ENCODE data around the gene PLCXD3.
"Not testable (repeated sequence)": the region's sequence is repeated elsewhere in the genome, so short reads cannot be mapped to it uniquely, and the experiment has no call there.

Gene PLCXD3

DNA sequence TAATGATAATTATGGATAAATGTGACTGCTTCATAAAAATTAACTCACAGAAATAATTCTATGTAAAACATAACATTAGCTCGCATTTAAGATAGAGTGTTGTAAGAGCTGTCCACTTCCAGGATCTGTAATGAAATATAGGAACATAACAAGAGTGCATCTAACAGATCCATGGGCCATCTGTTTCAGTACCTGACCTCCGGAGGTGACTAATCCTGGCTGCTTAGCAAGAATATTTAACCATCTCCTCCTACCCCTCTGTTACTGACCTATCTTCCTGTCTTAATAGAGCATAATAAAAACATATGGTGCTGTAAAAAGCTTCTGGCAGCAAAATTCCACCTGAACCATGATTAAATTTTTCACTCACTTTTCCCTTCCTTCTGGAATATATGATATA lies 7.1 kb downstream of the PLCXD3 start:
- DNase-seq: no peak
- no peaks in the 10 kb centered on the region for H3K36me3 ChIP-seq (ENCODE audit: control insufficient read depth, insufficient read depth, low read length)
- no peaks in the 10 kb centered on the region for H3K27me3 ChIP-seq (replicated peaks; ENCODE audit: control insufficient read depth, insufficient read depth, low read length, poor library complexity, severe bottlenecking)
- H3K27ac ChIP-seq (ENCODE audit: insufficient read depth, low read length, poor library complexity, severe bottlenecking): no peak overlapping the region
- H3K4me3 ChIP-seq (ENCODE audit: insufficient read depth, low read depth, low read length, poor library complexity, severe bottlenecking): no peak overlapping the region
- H3K9me3 ChIP-seq (ENCODE audit: control insufficient read depth, low read length): no peaks in the 10 kb centered on the region
- no peaks in the 10 kb centered on the region for H3K4me1 ChIP-seq (ENCODE audit: control insufficient read depth, insufficient read depth, low read length, poor library complexity, severe bottlenecking)

DNA sequence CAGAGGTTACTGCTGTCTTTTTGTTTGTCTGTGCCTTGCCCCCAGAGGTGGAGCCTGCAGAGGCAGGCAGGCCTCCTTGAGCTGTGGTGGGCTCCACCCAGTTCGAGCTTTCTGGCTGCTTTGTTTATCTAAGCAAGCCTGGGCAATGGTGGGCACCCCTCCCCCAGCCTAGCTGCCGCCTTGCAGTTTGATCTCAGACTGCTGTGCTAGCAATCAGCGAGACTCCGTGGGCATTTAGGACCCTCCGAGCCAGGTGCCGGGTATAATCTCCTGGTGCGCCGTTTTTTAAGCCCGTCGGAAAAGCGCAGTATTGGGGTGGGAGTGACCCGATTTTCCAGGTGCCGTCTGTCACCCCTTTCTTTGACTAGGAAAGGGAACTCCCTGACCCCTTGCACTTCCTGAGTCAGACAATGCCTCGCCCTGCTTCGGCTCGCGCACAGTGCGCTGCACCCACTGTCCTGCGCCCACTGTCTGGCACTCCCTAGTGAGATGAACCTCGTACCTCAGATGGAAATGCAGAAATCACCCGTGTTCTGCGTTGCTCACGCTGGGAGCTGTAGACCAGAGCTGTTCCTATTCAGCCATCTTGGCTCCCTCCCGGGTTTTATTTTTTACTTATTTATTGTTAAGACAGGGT lies 16.8 kb downstream of the PLCXD3 start:
- not testable (repeated sequence) for H3K4me3 ChIP-seq (ENCODE audit: insufficient read depth, low read depth, low read length, poor library complexity, severe bottlenecking); H3K9me3 ChIP-seq (ENCODE audit: control insufficient read depth, low read length); H3K4me1 ChIP-seq (ENCODE audit: control insufficient read depth, insufficient read depth, low read length, poor library complexity, severe bottlenecking); H3K27ac ChIP-seq (ENCODE audit: insufficient read depth, low read length, poor library complexity, severe bottlenecking); H3K27me3 ChIP-seq (replicated peaks; ENCODE audit: control insufficient read depth, insufficient read depth, low read length, poor library complexity, severe bottlenecking); H3K36me3 ChIP-seq (ENCODE audit: control insufficient read depth, insufficient read depth, low read length); DNase-seq

DNA sequence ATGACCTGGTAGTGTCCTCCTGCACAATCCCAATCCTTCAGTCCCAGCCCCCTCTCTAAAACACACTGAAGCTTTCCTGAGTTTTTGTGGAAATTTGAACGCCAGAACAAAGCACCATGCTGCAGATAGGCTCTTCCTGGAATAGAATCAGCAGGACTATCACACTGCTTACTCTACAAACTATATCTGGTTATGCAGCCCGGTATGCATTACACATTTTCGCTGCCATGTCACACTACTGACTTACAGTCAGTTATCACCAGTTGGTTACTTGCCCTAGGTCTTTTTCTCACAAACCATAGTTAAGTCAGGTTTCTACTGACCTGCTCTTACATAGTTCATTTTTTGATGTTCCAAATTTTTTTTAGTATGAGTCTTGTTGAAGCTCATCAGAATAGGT lies 24.9 kb downstream of the PLCXD3 start:
- Histone ChIP-seq H3K4me3 (ENCODE audit: insufficient read depth, low read depth, low read length, poor library complexity, severe bottlenecking) (no peak overlapping the region), H3K27me3 (replicated peaks; ENCODE audit: control insufficient read depth, insufficient read depth, low read length, poor library complexity, severe bottlenecking) (no peaks in the 10 kb centered on the region), H3K9me3 (ENCODE audit: control insufficient read depth, low read length) (no peaks in the 10 kb centered on the region), H3K36me3 (ENCODE audit: control insufficient read depth, insufficient read depth, low read length) (no peaks in the 10 kb centered on the region), H3K27ac (ENCODE audit: insufficient read depth, low read length, poor library complexity, severe bottlenecking) (no peak overlapping the region), H3K4me1 (ENCODE audit: control insufficient read depth, insufficient read depth, low read length, poor library complexity, severe bottlenecking) (no peaks in the 10 kb centered on the region)
- DNase-seq: no peak

DNA sequence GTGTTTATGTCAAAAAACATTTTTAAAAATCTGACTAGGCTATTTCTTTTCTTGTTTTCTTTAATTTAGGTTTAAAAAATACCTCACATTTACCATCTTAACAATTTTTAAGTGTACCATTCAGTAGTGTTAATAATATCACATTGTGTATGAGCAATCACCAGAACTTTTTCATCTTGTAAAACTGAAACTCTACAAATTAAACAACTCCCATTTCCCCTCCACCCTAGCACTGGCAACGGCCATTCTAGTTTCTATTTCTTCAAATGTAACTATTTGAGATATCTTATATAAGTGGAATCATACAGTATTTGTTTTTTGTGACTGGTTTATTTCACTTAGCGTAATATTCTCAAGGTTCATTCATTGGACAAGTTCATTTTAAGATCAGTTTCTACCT lies 27.7 kb downstream of the PLCXD3 start:
- Histone ChIP-seq H3K36me3 (ENCODE audit: control insufficient read depth, insufficient read depth, low read length) (no peaks in the 10 kb centered on the region), H3K27ac (ENCODE audit: insufficient read depth, low read length, poor library complexity, severe bottlenecking) (no peak overlapping the region), H3K27me3 (replicated peaks; ENCODE audit: control insufficient read depth, insufficient read depth, low read length, poor library complexity, severe bottlenecking) (no peaks in the 10 kb centered on the region), H3K4me1 (ENCODE audit: control insufficient read depth, insufficient read depth, low read length, poor library complexity, severe bottlenecking) (no peaks in the 10 kb centered on the region), H3K9me3 (ENCODE audit: control insufficient read depth, low read length) (no peaks in the 10 kb centered on the region), H3K4me3 (ENCODE audit: insufficient read depth, low read depth, low read length, poor library complexity, severe bottlenecking) (no peak overlapping the region)
- DNase-seq: no peak

DNA sequence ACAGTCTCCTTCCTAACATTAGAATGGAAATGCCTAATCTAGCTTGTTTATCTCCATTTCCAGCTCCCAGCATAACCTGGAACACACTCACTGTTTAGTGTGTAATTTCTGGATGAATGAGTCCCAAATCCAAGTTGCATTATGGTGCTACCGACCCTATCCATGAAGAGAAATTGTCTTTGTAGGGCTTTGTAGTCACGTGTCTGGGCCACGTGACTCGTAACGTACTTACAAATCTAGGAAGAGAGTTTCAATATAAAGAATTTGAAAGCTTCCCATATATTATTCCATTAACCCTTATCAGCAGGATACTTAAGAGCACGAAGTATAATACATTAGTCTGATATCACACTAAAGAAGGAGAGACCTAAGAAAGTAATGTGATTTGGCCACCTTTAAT lies 28.2 kb downstream of the PLCXD3 start:
- no peak overlapping the region for H3K4me3 ChIP-seq (ENCODE audit: insufficient read depth, low read depth, low read length, poor library complexity, severe bottlenecking)
- DNase-seq: no peak
- H3K4me1 ChIP-seq (ENCODE audit: control insufficient read depth, insufficient read depth, low read length, poor library complexity, severe bottlenecking): no peaks in the 10 kb centered on the region
- no peak overlapping the region for H3K27ac ChIP-seq (ENCODE audit: insufficient read depth, low read length, poor library complexity, severe bottlenecking)
- no peaks in the 10 kb centered on the region for H3K27me3 ChIP-seq (replicated peaks; ENCODE audit: control insufficient read depth, insufficient read depth, low read length, poor library complexity, severe bottlenecking)
- no peaks in the 10 kb centered on the region for H3K9me3 ChIP-seq (ENCODE audit: control insufficient read depth, low read length)
- no peaks in the 10 kb centered on the region for H3K36me3 ChIP-seq (ENCODE audit: control insufficient read depth, insufficient read depth, low read length)

DNA sequence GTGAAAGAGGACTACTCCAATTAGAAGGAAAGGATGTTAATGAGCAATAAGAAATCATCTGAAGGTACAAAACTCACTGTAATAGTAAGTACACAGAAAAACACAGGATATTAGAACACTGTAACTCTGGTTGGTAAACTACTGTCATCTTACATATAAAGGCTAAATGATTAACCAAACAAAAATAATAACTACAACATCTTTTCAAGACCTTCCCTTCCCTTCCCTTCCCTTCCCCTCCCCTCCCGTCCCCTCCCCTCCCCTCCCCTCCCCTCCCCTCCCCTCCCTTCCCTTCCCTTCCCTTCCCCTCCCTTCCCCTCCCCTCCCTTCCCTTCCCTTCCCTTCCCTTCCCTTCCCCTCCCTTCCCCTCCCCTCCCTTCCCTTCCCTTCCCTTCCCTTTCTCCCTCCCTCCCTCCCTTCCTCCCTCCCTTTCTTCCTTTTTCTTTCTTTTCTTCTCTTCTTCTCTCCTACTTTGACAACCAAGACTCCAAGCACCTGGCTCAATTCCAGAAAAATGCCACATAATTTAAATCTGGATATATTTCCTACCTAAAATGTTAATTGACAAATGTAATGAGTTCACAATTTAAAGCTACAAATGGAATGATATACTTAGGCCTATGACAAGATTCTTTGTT lies 38.7 kb downstream of the PLCXD3 start:
- H3K27ac ChIP-seq (ENCODE audit: insufficient read depth, low read length, poor library complexity, severe bottlenecking); H3K36me3 ChIP-seq (ENCODE audit: control insufficient read depth, insufficient read depth, low read length); H3K4me3 ChIP-seq (ENCODE audit: insufficient read depth, low read depth, low read length, poor library complexity, severe bottlenecking); H3K4me1 ChIP-seq (ENCODE audit: control insufficient read depth, insufficient read depth, low read length, poor library complexity, severe bottlenecking); H3K27me3 ChIP-seq (replicated peaks; ENCODE audit: control insufficient read depth, insufficient read depth, low read length, poor library complexity, severe bottlenecking); DNase-seq; H3K9me3 ChIP-seq (ENCODE audit: control insufficient read depth, low read length): not testable (repeated sequence)

DNA sequence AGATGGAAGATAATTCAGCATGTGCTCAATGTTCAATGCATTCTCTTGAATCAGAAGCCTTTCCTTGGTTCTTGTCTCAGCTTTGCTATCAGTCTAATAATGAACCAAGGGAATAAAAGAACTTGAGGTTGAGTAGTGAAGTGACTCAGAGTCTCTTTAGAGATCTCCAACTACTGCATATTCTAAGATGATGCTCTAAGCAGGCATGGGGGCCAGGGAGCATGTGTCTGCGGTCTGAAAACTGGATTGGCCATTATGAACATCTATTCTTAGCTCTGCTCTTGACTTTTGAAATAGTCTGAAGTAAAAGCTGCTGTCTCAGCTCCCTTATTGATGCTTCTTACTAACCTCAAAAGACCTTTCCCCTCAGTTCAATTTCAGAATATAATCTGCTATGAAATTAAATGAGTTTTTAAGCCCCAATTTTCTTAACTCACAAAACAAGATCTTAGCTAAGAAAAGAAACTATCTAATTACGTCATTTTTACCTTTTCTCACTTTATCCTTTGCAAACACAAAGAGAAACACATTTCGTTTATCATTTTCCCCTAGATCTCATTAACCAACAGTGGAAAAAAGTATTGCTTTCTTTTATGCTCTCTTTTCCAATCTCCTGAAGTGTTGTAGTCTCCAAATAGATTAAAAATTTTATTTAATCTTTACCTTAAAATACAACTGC lies 44.8 kb downstream of the PLCXD3 start:
- no peaks in the 10 kb centered on the region for H3K9me3 ChIP-seq (ENCODE audit: control insufficient read depth, low read length)
- no peaks in the 10 kb centered on the region for H3K36me3 ChIP-seq (ENCODE audit: control insufficient read depth, insufficient read depth, low read length)
- no peak for DNase-seq
- H3K4me3 ChIP-seq (ENCODE audit: insufficient read depth, low read depth, low read length, poor library complexity, severe bottlenecking): no peak overlapping the region
- H3K27ac ChIP-seq (ENCODE audit: insufficient read depth, low read length, poor library complexity, severe bottlenecking): no peak overlapping the region
- H3K4me1 ChIP-seq (ENCODE audit: control insufficient read depth, insufficient read depth, low read length, poor library complexity, severe bottlenecking): no peaks in the 10 kb centered on the region
- no peaks in the 10 kb centered on the region for H3K27me3 ChIP-seq (replicated peaks; ENCODE audit: control insufficient read depth, insufficient read depth, low read length, poor library complexity, severe bottlenecking)

DNA sequence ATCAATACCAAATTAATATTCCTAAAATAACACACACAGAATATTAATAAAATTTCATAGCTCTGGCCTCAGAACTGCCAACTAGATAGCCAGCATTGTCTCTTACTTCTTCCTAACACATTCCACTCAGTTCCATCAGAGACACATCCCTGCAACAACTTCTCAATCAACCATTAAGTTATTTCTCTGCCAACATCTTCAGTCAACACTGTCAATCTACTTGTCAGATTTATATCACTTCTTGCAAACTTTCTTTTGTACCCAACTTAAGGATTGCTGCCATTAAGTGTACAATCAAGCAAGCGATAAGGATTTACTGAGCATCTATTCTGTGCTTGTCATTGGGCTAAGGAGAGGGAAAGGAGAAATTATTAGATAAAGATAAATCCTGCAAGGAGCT lies 50.8 kb downstream of the PLCXD3 start:
- no peak overlapping the region for H3K27ac ChIP-seq (ENCODE audit: insufficient read depth, low read length, poor library complexity, severe bottlenecking)
- no peaks in the 10 kb centered on the region for H3K36me3 ChIP-seq (ENCODE audit: control insufficient read depth, insufficient read depth, low read length)
- no peak for DNase-seq
- no peaks in the 10 kb centered on the region for H3K4me1 ChIP-seq (ENCODE audit: control insufficient read depth, insufficient read depth, low read length, poor library complexity, severe bottlenecking)
- no peaks in the 10 kb centered on the region for H3K9me3 ChIP-seq (ENCODE audit: control insufficient read depth, low read length)
- H3K27me3 ChIP-seq (replicated peaks; ENCODE audit: control insufficient read depth, insufficient read depth, low read length, poor library complexity, severe bottlenecking): no peaks in the 10 kb centered on the region
- H3K4me3 ChIP-seq (ENCODE audit: insufficient read depth, low read depth, low read length, poor library complexity, severe bottlenecking): no peak overlapping the region

DNA sequence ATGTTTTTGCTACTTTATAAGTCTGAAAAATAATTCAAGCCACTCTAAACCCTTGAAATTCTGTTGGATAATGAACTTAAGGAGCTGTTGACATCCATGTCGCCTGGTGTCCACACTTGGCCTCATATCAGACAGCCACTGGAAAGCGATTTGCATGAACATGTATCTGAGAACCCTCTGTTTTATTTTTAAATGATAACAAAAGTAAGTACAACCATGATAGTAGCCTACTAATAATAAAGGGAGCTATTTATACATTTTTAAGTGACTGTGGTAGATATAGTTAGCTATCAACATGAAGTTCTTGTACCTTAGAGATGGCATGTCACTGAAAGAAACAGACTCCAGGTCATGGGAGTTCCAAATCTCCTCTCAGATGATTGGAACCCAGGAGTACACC lies 53.3 kb downstream of the PLCXD3 start:
- Histone ChIP-seq H3K27ac (ENCODE audit: insufficient read depth, low read length, poor library complexity, severe bottlenecking) (no peak overlapping the region), H3K9me3 (ENCODE audit: control insufficient read depth, low read length) (no peaks in the 10 kb centered on the region), H3K27me3 (replicated peaks; ENCODE audit: control insufficient read depth, insufficient read depth, low read length, poor library complexity, severe bottlenecking) (no peaks in the 10 kb centered on the region), H3K4me3 (ENCODE audit: insufficient read depth, low read depth, low read length, poor library complexity, severe bottlenecking) (no peak overlapping the region), H3K36me3 (ENCODE audit: control insufficient read depth, insufficient read depth, low read length) (no peaks in the 10 kb centered on the region), H3K4me1 (ENCODE audit: control insufficient read depth, insufficient read depth, low read length, poor library complexity, severe bottlenecking) (no peaks in the 10 kb centered on the region)
- DNase-seq: no peak

DNA sequence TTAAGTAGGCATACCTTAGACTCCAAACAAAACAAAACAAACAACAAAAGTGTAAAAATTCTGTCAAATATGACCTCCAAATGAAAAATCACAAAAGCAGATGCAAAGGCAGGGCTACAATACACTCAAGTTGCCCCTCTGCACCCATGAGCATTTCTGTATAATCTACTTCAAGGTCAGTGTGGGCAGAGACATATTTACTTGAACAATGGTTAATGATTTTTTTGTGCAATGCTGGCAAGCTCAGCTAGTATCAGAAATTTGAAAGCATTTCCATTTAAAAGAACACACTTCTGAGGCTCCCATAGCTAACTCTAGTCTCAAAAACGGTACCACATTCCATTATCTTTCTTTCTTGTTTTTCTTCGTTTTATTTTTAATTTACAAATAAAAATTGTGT lies 57.9 kb downstream of the PLCXD3 start:
- no peak overlapping the region for H3K4me3 ChIP-seq (ENCODE audit: insufficient read depth, low read depth, low read length, poor library complexity, severe bottlenecking)
- H3K27me3 ChIP-seq (replicated peaks; ENCODE audit: control insufficient read depth, insufficient read depth, low read length, poor library complexity, severe bottlenecking): no peaks in the 10 kb centered on the region
- H3K9me3 ChIP-seq (ENCODE audit: control insufficient read depth, low read length): no peaks in the 10 kb centered on the region
- H3K36me3 ChIP-seq (ENCODE audit: control insufficient read depth, insufficient read depth, low read length): no peaks in the 10 kb centered on the region
- no peaks in the 10 kb centered on the region for H3K4me1 ChIP-seq (ENCODE audit: control insufficient read depth, insufficient read depth, low read length, poor library complexity, severe bottlenecking)
- DNase-seq: no peak
- no peak overlapping the region for H3K27ac ChIP-seq (ENCODE audit: insufficient read depth, low read length, poor library complexity, severe bottlenecking)

Measured in effector memory CD4-positive, alpha-beta T cell (primary cell).